ENCODE measurements around the gene SSTR5. TPM values are rescaled to one million over a fixed set of nuclear protein-coding genes. Genes with fewer than 3 reads are reported as not detected.
"Not testable (repeated sequence)": the region's sequence is repeated elsewhere in the genome, so short reads cannot be mapped to it uniquely, and the experiment has no call there.

Gene SSTR5
- total RNA-seq, 1 donor from 2014 or later = 0.57 TPM

DNA sequence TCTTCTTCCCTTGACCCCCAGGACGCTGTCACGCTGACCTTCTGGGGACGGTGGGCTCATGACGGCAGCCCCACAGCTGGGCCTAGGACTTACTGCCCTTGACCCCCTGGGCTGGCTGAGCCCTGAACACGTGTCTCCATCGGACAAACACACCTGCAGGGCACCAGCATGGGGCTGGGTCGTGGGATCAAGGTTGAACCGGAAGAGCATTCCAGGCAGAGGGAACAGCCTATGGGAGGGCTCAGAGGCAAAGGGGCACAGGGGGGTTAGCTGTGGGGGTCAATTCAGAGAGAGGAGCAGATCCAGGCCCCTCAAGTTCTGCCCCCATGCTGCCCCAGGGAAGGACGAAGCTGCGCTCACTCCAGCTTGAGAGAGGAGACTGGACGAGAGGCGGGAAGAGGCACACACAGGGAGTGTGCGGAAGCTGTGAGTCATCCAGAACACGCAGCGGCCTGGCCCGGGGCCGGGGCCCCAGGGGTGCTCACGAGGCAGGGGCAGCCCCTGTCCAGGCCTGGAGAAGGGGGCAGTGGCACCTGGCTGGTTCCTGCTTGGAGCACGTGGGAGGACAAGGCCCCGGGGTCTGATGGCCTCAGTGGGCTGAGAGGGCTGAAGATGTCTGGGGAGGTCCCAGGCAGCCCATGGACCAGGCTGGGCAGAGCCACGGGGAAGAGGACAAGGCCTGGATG, 9.9 kb downstream of the SSTR5 start:
- DNase-seq (ENCODE audit: low spot score) = no peak
- intact Hi-C loops (cut with DNase I) = no loop called here

- intact Hi-C loops (cut with DNase I) = no loop called here
- DNase-seq (ENCODE audit: low spot score) = no peak
Observed at GRCh38 chr16:1082952-1083675, 10.6 kb downstream of the SSTR5 start.

- DNase-seq (ENCODE audit: low spot score) = no peak
- intact Hi-C loops (cut with DNase I) = no loop called here
Observed at GRCh38 chr16:1084971-1085370, 12.4 kb downstream of the SSTR5 start.

DNA sequence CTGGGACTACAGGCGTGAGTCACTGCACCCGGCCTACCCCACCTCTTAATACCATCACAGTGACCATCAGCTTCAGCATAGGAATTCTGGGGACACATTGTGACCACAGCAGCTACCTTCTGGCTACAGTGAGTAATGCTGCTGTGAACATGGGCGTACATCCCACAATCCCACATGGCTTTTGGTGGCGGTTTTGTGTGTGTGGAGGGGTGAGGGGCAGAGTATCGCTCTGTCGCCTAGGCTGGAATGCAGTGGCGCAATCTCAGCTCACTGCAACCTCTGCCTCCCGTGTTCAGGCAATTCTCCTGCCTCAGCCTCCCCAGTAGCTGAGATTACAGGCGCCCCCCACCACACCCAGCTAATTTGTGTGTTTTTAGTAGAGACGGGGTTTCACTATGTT, 13.9 kb downstream of the SSTR5 start:
- intact Hi-C loops (cut with DNase I); DNase-seq (ENCODE audit: low spot score): not testable (repeated sequence)

GRCh38 chr16:1088295-1089170, 16.0 kb downstream of the SSTR5 start:
- intact Hi-C loops (cut with DNase I) = no loop called here

GRCh38 chr16:1089439-1089821, 16.9 kb downstream of the SSTR5 start:
- DNase-seq (ENCODE audit: low spot score) = no peak
- intact Hi-C loops (cut with DNase I) = no loop called here

More at GRCh38 chr16:1088295-1089170, 16.0 kb downstream of the SSTR5 start:
- DNase-seq (ENCODE audit: low spot score) = no peak

GRCh38 chr16:1089822-1090619, 17.5 kb downstream of the SSTR5 start:
- intact Hi-C loops (cut with DNase I) = no loop called here
- DNase-seq (ENCODE audit: low spot score) = peak; percentile 86

DNA sequence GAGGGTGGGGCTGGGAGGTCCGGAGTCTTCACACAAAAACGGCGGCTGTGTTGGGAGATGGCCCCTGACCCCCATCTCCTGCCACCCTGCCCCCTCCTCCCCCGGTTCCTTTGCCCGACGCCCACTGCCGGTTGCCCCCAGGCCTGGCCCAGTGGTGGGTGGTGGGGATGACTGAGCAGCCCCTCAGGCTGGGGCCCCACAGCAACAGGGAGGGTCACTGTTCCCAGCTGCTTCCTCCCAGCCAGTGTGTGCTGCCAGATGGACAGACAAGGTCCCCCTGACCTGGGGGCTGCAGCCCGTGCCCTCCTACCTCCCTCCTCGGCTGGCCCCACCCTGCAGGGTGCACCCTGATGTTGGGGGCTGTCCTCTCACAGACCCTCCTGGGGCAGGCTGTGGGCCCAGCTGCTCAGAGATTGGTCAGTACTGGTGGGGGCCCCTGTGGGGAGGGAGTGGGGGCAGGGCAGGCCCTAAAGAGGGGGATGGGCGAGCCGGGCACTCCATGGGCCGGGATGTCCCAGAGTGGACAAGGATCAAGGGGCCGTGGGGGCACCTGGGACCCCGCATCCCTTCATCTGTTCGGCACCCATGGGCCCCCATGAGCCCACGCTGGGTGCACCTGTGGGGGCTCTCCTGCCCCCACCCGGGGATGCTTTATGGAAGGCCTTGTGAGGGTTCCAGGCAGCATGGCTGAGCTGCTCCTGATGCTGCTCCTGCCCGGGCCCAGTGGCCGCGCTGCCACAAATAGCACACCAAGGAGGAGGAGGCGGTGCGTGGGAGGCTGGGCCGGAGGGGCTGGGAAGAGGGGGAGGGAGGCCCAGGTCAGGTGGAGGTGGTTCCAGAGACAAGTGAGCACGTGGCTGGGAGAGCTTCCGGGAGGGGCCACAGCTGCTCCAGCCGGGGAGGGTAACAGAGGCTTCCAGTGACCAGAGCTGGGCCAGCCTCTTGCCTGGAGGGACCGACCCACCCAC, 18.4 kb downstream of the SSTR5 start:
- intact Hi-C loops (cut with DNase I) = no loop called here
- DNase-seq (ENCODE audit: low spot score) = no peak

DNA sequence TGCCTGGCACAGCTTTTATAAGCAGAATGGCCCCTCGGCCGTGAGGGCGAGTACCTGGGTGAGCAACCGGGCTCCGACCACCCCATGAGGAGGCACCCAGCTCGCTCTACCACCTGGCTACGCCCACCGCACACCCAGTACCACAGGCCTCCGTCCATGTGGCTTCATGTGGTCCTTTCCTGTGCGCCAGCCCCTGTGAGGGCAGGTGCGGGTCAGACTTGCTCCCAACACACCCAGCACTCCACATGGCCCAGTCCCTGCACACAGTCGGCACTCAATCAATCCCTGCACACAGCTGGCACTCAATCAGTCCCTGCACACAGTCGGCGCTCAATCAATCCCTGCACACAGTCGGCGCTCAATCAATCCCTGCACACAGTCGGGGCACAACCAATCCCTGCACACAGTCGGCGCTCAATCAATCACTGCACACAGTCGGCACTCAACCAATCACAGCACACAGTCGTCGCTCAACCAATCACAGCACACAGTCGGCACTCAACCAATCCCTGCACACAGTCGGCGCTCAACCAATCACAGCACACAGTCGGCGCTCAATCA, 19.5 kb downstream of the SSTR5 start:
- no peak for DNase-seq (ENCODE audit: low spot score)
- intact Hi-C loops (cut with DNase I) = no loop called here

GRCh38 chr16:1092685-1093283, 20.2 kb downstream of the SSTR5 start:
- intact Hi-C loops (cut with DNase I); DNase-seq (ENCODE audit: low spot score): not testable (repeated sequence)

DNA sequence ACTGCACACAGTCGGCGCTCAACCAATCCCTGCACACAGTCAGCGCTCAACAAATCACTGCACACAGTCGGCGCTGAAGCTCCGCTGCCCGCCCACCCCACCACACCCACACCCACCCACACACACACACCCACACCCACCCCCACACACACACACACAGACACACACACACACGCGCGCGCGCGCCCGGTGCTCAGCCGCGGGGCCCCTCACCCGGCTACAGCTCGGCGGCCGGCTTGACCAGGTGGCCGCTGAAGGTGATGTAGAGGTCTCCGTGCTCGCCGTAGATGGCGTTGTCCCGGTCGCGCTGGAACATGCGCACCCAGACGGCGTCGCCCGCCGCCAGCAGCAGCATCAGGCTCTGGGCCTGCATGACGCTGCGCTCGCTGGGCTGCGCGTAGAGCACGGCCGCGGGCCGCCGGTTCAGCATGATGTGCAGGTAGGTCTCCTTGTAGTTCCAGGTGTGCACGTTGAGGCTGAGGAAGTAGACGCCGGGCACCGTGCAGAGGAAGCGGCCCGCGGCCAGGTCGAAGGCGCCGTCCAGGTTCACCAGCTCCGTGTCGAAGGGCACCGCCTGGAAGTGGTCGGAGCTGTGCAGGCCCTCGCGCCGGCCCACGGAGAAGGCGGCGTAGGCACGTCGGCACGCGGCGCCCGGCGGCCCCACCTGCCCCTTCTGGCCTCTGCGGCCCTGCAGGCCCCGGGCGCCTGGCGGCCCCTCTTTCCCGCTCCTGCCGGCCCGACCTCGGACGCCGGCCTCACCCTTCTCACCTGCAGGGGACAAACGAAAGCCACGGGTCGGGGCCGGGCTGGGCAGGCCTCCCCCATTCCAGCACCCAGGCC, 21.0 kb downstream of the SSTR5 start:
- intact Hi-C loops (cut with DNase I) = no loop called here
- no peak for DNase-seq (ENCODE audit: low spot score)

DNA sequence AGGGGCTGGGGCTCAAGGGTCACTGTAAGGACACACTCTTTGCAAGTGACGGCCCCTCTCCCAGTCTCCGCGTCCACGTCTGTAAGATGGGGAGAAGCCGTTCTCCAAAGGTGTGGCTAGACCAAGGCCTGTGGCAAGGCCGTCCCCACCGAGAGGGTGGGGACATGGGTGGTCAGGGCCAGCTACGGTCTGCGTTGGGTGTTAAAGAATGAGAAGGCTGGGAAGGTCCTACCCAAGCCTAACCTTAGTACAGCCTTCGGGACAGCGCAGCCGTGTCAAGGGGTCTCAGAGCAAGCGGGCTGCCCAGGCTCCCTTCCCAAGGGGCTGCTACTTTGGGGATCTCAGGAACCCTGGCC, 21.6 kb downstream of the SSTR5 start:
- intact Hi-C loops (cut with DNase I) = no loop called here
- DNase-seq (ENCODE audit: low spot score) = no peak

GRCh38 chr16:1094601-1095449, 22.3 kb downstream of the SSTR5 start:
- intact Hi-C loops (cut with DNase I) = no loop called here
- DNase-seq (ENCODE audit: low spot score) = no peak

- intact Hi-C loops (cut with DNase I) = no loop called here
- no peak for DNase-seq (ENCODE audit: low spot score)
Observed at GRCh38 chr16:1095450-1096168, 23.1 kb downstream of the SSTR5 start.

Data from cardiac septum (tissue), 1 donor.